Measurements from ENCODE around the gene SH3PXD2B. TPM values are rescaled to one million over a fixed set of nuclear protein-coding genes. Genes with fewer than 3 reads are reported as not detected.

The SH3PXD2B gene
- total and polyA plus RNA-seq, 2 of the 13 experiments (the other 11 are each of a cell fraction or from before 2014, with no cell fraction given): 3.4 to 4.6 TPM

GRCh38 chr5:172428224-172429166 lies 25.8 kb downstream of the SH3PXD2B start (continued):
- TF ChIP-seq ZSCAN5A (CRISPR knock-in tag; IDR thresholded peaks at IDR 0.05; ENCODE audit: borderline replicate concordance) (no peak), ZBTB37 (CRISPR knock-in tag; IDR thresholded peaks at IDR 0.05) (no peak), TP53 (CRISPR knock-in tag; conservative IDR thresholded peaks at IDR 0.05) (no peak), ZNF549 (CRISPR knock-in tag; IDR thresholded peaks at IDR 0.05) (no peak), GATA4 (IDR thresholded peaks at IDR 0.05; ENCODE audit: borderline replicate concordance, low read depth) (no peak), KDM2A (CRISPR knock-in tag; IDR thresholded peaks at IDR 0.05; ENCODE audit: borderline replicate concordance, low read depth) (no peak), DNMT3B (CRISPR knock-in tag; conservative IDR thresholded peaks at IDR 0.05) (no peak), MED13 (CRISPR knock-in tag; IDR thresholded peaks at IDR 0.05) (no peak), IKZF4 (CRISPR knock-in tag; IDR thresholded peaks at IDR 0.05; ENCODE audit: borderline replicate concordance, low read depth, not compliant biosample characterization) (no peak), NR0B2 (CRISPR knock-in tag; IDR thresholded peaks at IDR 0.05) (no peak), NFKBIZ (CRISPR knock-in tag; IDR thresholded peaks at IDR 0.05) (no peak), ELF3 (CRISPR knock-in tag; IDR thresholded peaks at IDR 0.05) (no peak), ZBTB38 (CRISPR knock-in tag; IDR thresholded peaks at IDR 0.05) (no peak), RELA (CRISPR knock-in tag; IDR thresholded peaks at IDR 0.05) (no peak), JUN (CRISPR knock-in tag; IDR thresholded peaks at IDR 0.05) (no peak), ZNF292 (CRISPR knock-in tag; IDR thresholded peaks at IDR 0.05; ENCODE audit: borderline replicate concordance, low read depth) (no peak), CREB3 (CRISPR knock-in tag; IDR thresholded peaks at IDR 0.05) (no peak), NFE2L2 (IDR thresholded peaks at IDR 0.05; ENCODE audit: low read length) (no peak), RAD21 (CRISPR knock-in tag; IDR thresholded peaks at IDR 0.05) (no peak), TARDBP (CRISPR knock-in tag; IDR thresholded peaks at IDR 0.05) (peak; percentile 44; the same call in 1 of the 2 replicates), ARNT2 (CRISPR knock-in tag; IDR thresholded peaks at IDR 0.05; ENCODE audit: low read depth) (no peak), SAFB2 (CRISPR knock-in tag; IDR thresholded peaks at IDR 0.05; ENCODE audit: borderline replicate concordance, low read depth) (no peak), FOXO4 (CRISPR knock-in tag; conservative IDR thresholded peaks at IDR 0.05) (no peak), ZNF160 (CRISPR knock-in tag; IDR thresholded peaks at IDR 0.05) (no peak), ATRX (CRISPR knock-in tag; IDR thresholded peaks at IDR 0.05; ENCODE audit: borderline replicate concordance) (no peak)
